GM19395 (cell line): Measurements from ENCODE around the gene GH2.
A peak's percentile ranks its signal among the peaks of the same experiment; 100 is the strongest.
"Not testable (repeated sequence)": the region's sequence is repeated elsewhere in the genome, so short reads cannot be mapped to it uniquely, and the experiment has no call there.

Source experiments
- ATAC-seq: cut with Tn5 transposase; IDR thresholded peaks from one replicate; pipeline ENCODE4 v1.9.1; 2021; ENCODE audit warnings: mild to moderate bottlenecking, moderate library complexity; ENCODE audit not compliant: unreplicated experiment

The GH2 gene

GRCh38 chr17:63874693-63875092 lies 7.1 kb downstream of the GH2 start:
- ATAC-seq, result not testable (repeated sequence)

DNA sequence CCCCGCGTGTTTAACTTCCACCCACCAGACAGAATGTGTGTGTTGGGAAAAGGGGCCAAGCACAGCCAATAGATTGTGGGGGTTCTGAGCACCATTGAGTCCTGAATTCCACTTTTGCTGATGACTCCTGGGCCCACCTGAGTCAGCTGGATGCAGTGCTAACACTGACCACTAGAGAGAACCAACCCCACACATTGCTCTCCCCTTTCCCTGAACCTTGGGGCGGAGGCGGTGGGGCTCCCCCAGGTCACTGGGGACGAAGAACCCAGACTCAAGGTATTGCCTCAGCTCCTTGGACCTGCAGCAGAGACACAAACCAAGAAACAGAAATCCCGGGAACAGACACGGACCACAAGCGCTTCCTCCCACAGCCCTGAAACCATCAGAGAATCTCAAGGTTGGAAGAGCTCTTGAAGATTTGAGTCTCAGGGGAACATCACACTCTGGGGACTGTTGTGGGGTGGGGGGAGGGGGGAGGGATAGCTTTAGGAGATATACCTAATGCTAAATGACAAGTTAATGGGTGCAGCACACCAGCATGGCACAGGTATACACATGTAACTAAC lies 7.6 kb downstream of the GH2 start:
- ATAC-seq, result not testable (repeated sequence)

- ATAC-seq, result not testable (repeated sequence)
Measured at GRCh38 chr17:63873577-63873976, 8.2 kb downstream of the GH2 start, which contains the start of gene CSH2. CSH2 (minus strand) TSS chr17:63873677; CDS start chr17:63873614, 63 bp downstream.

DNA sequence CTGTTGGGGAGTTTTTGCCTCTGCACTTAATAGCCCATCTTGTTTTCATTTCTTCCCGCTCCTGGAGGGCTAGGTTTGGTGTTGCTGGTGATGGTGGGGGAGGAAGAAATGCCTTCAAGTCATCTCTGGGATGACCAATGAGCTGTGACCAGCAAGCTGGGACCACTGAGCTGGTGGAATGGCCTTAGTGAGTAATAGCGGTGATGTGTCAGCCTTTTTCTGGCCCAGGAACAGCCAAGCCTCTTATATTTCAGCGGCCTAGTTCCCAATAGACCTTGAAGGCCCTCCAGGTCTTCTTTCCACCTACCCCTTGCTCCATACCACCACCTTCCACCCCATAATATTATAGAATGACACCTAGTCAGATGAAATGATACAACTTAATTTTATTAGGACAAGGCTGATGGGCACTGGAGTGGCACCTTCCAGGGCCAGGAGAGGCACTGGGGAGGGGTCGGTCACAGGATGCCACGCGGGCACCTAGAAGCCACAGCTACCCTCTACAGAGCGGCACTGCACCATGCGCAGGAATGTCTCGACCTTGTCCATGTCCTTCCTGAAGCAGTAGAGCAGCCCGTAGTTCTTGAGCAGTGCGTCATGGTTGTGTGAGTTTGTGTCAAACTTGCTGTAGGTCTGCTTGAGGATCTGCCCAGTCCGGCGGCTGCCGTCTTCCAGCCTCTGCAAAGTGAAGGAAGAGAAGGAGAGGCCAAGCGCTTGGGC lies 9.9 kb downstream of the GH2 start:
- ATAC-seq, result not testable (repeated sequence)

- ATAC-seq, result not testable (repeated sequence)
Measured at GRCh38 chr17:63870292-63870665, 11.5 kb downstream of the GH2 start.

- not testable (repeated sequence) for ATAC-seq
Measured at GRCh38 chr17:63869491-63870291, 12.1 kb downstream of the GH2 start.

DNA sequence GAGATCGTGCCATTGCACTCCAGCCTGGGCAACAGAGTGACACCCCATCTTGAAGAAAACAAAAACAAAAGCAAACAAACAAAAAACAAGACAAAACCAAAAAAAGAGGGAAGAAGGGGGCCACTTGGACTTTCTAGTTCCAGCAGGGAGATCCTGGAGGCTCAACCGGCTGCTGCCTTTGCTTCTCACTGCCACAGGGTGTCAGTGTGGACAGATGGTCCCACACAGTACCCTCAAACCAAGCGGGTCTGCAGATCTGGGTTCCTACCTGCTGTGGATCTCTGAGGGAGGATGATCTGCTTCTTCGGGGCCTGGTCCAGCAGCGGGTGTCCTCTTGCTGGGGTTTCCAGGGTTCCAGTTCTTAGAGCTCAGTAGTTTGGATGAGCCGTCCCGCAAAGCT lies 15.1 kb downstream of the GH2 start:
- ATAC-seq, result not testable (repeated sequence)

- ATAC-seq, result no peak
Measured at GRCh38 chr17:63859257-63859656, 22.5 kb downstream of the GH2 start.

DNA sequence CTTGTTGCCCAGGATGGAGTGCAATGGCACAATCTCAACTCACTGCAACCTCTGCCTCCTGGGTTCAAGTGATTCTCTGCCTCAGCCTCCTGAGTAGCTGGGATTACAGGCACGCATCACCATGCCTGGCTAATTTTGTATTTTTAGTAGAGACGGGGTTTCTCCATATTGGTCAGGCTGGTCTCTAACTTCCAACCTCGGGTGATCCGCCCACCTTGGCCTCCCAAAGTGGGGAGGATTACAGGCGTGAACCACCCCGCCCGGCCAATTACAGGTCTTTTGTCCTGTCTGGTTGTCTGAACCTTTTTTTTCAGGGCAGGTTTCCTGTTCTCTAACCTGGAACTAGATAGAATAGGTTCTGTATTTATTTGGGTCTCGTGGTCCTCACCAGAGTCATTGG lies 25.3 kb downstream of the GH2 start:
- not testable (repeated sequence) for ATAC-seq

DNA sequence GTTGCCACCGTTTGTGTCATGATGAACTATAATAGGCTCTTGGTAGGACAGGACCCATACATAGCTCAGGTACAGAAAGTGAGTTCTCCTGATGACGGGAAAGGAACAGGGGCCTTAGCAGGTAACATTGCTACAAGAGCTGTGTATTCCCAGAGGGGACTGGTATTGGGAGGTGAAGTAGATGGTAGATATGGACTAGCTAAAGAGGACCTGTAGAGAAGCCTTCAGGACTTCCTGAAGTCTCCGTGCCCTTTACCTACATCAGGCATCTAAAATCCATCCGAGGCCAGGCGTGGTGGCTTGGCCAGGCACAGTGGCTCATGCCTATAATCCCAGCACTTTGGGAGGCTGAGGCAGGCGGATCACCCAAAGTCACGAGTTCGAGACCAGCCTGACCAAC lies 26.6 kb downstream of the GH2 start:
- ATAC-seq, result no peak

DNA sequence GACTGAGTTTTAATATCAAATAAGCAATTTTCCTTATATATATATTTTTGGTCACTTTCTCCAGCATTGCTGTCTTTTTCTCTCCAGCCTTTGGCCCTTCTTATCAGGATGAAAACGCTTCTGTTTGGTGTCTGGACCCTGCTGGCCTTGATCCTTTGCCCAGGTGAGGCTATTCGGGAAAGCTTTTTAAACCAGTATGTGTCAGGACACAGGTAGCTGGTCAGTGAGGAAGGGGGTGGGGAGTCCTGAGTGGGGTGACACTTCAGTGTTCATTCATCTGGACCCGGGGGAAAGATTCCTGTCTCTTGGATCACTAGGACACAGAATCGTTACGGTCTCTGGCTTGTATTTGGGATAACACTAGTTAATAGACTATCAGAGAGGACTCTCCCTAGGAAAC lies 27.0 kb downstream of the GH2 start:
- ATAC-seq, result no peak

DNA sequence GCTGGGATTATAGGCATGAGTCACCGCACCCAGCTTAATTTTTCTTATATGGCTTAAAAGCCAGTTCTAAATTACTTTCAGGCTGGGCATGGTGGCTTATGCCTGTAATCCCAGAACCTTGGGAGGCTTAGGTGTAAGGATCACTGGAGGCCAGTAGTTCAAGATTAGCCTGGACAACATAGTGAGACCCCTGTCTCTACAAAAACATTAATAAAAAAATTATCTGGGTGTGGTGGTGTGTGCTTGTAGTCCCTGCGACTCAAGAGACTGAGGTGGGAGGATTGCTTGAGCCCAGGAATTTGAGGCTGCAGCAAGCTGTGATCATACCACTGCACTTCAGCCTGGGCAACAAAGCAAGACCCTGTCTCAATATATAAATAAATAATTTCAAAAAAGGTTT lies 28.5 kb downstream of the GH2 start:
- ATAC-seq, result no peak

DNA sequence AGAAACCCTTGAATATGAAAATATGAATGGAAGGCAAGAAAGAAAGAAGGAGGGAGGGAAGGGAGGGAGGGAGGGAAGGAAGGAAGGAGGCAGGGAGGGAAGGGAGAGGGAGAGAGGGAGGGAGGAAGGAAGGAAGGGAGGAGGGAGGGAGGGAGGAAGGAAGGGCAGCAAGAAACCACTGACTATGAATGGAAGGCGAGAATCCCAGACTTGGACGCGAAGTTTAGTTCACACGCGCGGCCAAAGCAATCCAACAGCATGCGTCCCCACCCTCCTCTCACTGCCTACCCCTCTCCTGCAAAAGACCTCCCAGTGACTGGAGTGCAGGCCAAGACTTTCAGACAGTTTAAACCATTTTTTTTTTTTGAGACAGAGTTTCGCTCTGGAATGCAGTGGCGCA lies 31.3 kb downstream of the GH2 start:
- no peak for ATAC-seq

DNA sequence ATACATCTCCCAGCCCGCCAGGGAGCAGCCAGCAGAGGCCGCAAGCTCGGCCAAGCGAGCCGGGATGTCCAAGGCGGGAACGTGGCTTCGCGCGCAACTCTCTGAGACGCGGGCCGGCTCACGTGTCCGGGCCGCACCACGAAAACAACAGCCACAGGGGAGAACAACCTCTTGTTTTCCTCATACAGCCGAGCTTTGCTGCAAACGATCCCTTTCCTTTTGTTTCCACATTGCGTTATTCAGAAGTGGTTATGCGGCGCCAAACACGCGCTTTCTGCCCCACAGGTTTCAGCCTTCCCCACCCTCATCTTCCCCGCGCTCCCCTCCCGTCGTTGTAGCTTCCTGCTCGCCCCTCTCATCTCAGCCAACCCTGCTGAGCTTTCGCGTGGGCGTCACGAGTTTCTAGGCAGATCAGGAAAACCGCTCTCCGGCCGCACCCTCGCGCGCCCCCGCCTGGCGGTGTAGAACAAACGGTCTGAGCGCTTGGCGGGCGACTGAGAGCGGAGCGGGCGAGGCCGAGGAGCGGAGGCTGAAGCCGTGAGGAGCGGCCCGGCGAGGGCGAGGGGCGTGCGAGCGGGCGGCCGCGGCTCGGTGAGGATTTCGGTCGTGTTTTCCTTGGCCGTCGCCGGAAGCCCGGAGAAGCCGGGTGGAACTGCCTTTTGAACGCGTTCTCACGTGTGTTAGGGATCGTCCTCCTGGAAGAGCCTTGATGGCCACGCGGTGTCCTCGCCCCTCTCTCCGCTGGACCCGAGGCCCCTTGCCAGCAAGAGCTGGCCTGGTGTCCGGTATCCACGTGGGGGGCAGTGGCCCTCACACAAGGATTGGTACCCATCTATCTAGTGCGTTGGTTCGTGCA lies 32.7 kb downstream of the GH2 start:
- peak; percentile 91 for ATAC-seq

- ATAC-seq, result no peak
Measured at GRCh38 chr17:63847525-63848249, 34.1 kb downstream of the GH2 start.

GRCh38 chr17:63845509-63845908 lies 36.2 kb downstream of the GH2 start:
- no peak for ATAC-seq

GRCh38 chr17:63843910-63844677 lies 37.6 kb downstream of the GH2 start:
- no peak for ATAC-seq

DNA sequence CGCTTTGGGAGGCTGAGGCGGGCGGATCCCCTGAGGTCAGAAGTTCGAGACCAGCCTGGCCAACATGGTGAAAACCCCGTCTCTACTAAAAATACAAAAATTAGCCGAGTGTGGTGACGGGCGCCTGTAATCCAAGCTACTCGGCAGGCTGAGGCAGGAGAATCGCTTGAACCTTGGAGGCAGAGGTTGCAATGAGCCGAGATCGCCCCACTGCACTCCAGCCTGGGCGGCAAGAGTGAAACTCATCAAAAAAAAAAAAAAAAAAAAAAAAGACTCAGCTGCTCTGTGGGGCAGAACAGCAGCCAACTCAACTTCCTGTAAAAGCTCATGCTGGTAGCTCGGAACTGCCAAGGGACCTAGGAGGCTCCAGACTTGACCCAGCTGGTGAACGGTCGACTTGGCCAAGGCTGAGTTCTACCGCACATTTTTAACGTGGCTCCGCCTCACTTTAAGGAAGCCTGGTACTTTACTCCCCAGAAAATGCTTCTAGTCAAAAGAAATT lies 38.3 kb downstream of the GH2 start:
- ATAC-seq, result not testable (repeated sequence)
